Fibroblast of lung (primary cell): ENCODE measurements around the gene PIGBOS1. TPM values are rescaled to one million over a fixed set of nuclear protein-coding genes. Genes with fewer than 3 reads are reported as not detected.
A peak's percentile ranks its signal among the peaks of the same experiment; 100 is the strongest.

Experiments
- DNase-seq, 2 donors: peaks; one replicate each; pipeline versions ENCODE4 v3.0.0 to v3.0.0-alpha.2; 2010; ENCODE audit warnings: low read depth in 2 of 2
- H2AFZ ChIP-seq: 2 replicates; pipeline ENCODE4 v1.5.1; 2012; ENCODE audit warnings: low read length, control low read depth, inconsistent platforms
- H3K27ac ChIP-seq: 2 replicates; pipeline ENCODE4 v1.5.1; 2011; ENCODE audit warnings: low read length, control low read depth; ENCODE audit not compliant: insufficient read depth
- H3K27me3 ChIP-seq: 2 replicates; pipeline ENCODE4 v1.5.1; 2011; ENCODE audit warnings: mild to moderate bottlenecking, low read length; ENCODE audit not compliant: control insufficient read depth, insufficient read depth
- H3K36me3 ChIP-seq: 2 replicates; pipeline ENCODE4 v1.5.1; 2011; ENCODE audit warnings: low read length; ENCODE audit not compliant: control insufficient read depth, insufficient read depth
- H3K4me1 ChIP-seq: 2 replicates; pipeline ENCODE4 v1.5.1; 2011; ENCODE audit warnings: low read length; ENCODE audit not compliant: control insufficient read depth, insufficient read depth; ENCODE audit errors: extremely low read depth
- H3K4me2 ChIP-seq: 2 replicates; pipeline ENCODE4 v1.5.1; 2011; ENCODE audit warnings: low read length, control low read depth; ENCODE audit not compliant: insufficient read depth; ENCODE audit errors: extremely low read depth
- H3K4me3 ChIP-seq, 4 experiments: fragments of 200-600 bp in 1 of 4; sonication (generic) in 1 of 4; replicated peaks in 1 of 4; 2 replicates each; pipeline ENCODE4 v1.5.1; 2011 to 2016; ENCODE audit warnings: low read length in 4 of 4, low read depth in 3 of 4, mild to moderate bottlenecking in 3 of 4, control low read depth in 2 of 4, inconsistent platforms in 1 of 4, mixed read lengths in 1 of 4; ENCODE audit not compliant: insufficient read depth in 1 of 4; ENCODE audit errors: control extremely low read depth in 1 of 4
- H3K79me2 ChIP-seq: 2 replicates; pipeline ENCODE4 v1.5.1; 2012; ENCODE audit warnings: mild to moderate bottlenecking, low read length, inconsistent platforms; ENCODE audit not compliant: control insufficient read depth, insufficient read depth
- H3K9ac ChIP-seq: 2 replicates; pipeline ENCODE4 v1.5.1; 2011; ENCODE audit warnings: mild to moderate bottlenecking, low read length, control low read depth; ENCODE audit not compliant: insufficient read depth
- H3K9me3 ChIP-seq: 2 replicates; pipeline ENCODE4 v1.5.1; 2012; ENCODE audit warnings: low read depth, low read length; ENCODE audit not compliant: control insufficient read depth, insufficient read depth
- H4K20me1 ChIP-seq: 2 replicates; pipeline ENCODE4 v1.5.1; 2011; ENCODE audit warnings: low read length; ENCODE audit not compliant: control insufficient read depth, insufficient read depth; ENCODE audit errors: extremely low read depth
- EZH2 ChIP-seq: IDR thresholded peaks from 2 replicates; pipeline ENCODE4 v1.5.1; 2012; ENCODE audit warnings: low read length, control low read depth, mild to moderate bottlenecking; ENCODE audit errors: missing control alignments
- polyA minus RNA-seq: library from RNA; depleted of rRNA, polyadenylated mRNA; stranded (reverse); fragments of >200 nt; gene quantifications from 2 replicates; pipeline ENCODE4 v1.2.3, GENCODE V29; 2011; ENCODE audit warnings: low replicate concordance
- polyA plus RNA-seq, 2 donors: library from polyadenylated mRNA; depleted of rRNA in 1 of 2; stranded (reverse) in 1 of 2; unstranded in 1 of 2; fragments of >200 nt; gene quantifications; 2 replicates each; pipeline ENCODE4 v1.2.1, GENCODE V29; 2011 to 2012; ENCODE audit warnings: missing spikeins in 1 of 2
- total RNA-seq: library from RNA; depleted of rRNA; stranded (reverse); fragments of >200 nt; gene quantifications from 2 replicates; pipeline ENCODE4 v1.2.1, GENCODE V29; 2014
- TF ChIP-seq, protein P1 (sequence below), 2 donors: IDR thresholded peaks in 1 of 2; conservative IDR thresholded peaks in 1 of 2; 1 replicate in 1 of 2; 2 replicates in 1 of 2; pipeline ENCODE4 v1.5.1; 2011 to 2012; ENCODE audit warnings: low read length in 2 of 2, control low read depth in 1 of 2, inconsistent platforms in 1 of 2, low read depth in 1 of 2, mild to moderate bottlenecking in 1 of 2

PIGBOS1 gene, protein sequence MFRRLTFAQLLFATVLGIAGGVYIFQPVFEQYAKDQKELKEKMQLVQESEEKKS
- total RNA-seq (7.4 and 10.9 TPM in 2 replicates), polyA plus RNA-seq (18.5 and 19.2 TPM in 2 replicates), polyA minus RNA-seq (not detected in 2 replicates)
- polyA plus RNA-seq (2012): 12.5 and 13.0 TPM in 2 replicates

GRCh38 chr15:55318588-55319494 lies at the start of gene PIGBOS1, which contains the start of gene PIGB:
Gene PIGBOS1 (minus strand): TSS chr15:55319123. CDS start chr15:55317792, 1,331 bp downstream.
Gene PIGB (plus strand): TSS chr15:55319222. CDS start chr15:55319251, 29 bp downstream.
- Histone ChIP-seq H3K79me2 (peaks cover 9% of the 10 kb centered on the region), H3K27me3 (no peaks in the 10 kb centered on the region), H3K9ac (peak within 1 kb of the TSS; percentile 84), H3K4me1 (peaks cover 4% of the 10 kb centered on the region), H2AFZ (peak within 1 kb of the TSS; percentile 65), H3K4me3 (peak within 1 kb of the TSS; percentile 65 to 98 (median 80)), H3K36me3 (no peaks in the 10 kb centered on the region), H4K20me1 (no peaks in the 10 kb centered on the region), H3K4me2 (peak within 1 kb of the TSS; percentile 94), H3K27ac (peak within 1 kb of the TSS; percentile 92), H3K9me3 (no peaks in the 10 kb centered on the region)
- peak; percentile 90 to 93 for DNase-seq
- TF ChIP-seq, protein P1, sequence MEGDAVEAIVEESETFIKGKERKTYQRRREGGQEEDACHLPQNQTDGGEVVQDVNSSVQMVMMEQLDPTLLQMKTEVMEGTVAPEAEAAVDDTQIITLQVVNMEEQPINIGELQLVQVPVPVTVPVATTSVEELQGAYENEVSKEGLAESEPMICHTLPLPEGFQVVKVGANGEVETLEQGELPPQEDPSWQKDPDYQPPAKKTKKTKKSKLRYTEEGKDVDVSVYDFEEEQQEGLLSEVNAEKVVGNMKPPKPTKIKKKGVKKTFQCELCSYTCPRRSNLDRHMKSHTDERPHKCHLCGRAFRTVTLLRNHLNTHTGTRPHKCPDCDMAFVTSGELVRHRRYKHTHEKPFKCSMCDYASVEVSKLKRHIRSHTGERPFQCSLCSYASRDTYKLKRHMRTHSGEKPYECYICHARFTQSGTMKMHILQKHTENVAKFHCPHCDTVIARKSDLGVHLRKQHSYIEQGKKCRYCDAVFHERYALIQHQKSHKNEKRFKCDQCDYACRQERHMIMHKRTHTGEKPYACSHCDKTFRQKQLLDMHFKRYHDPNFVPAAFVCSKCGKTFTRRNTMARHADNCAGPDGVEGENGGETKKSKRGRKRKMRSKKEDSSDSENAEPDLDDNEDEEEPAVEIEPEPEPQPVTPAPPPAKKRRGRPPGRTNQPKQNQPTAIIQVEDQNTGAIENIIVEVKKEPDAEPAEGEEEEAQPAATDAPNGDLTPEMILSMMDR (conservative IDR thresholded peaks at IDR 0.05 in 1 of 2, IDR thresholded peaks at IDR 0.05 in 1 of 2; ENCODE audit: low read depth in 1 of 2, low read length in 2 of 2): peak in 1 of 2 donors; percentile 8
- TF ChIP-seq EZH2: no peak

GRCh38 chr15:55366981-55367380 lies 48.1 kb upstream of the PIGBOS1 start:
- Histone ChIP-seq H3K4me1 (no peaks in the 10 kb centered on the region), H3K9me3 (no peaks in the 10 kb centered on the region), H3K4me2 (no peak overlapping the region), H3K79me2 (no peaks in the 10 kb centered on the region), H3K36me3 (no peaks in the 10 kb centered on the region), H2AFZ (no peak overlapping the region), H3K9ac (no peak overlapping the region), H3K27me3 (no peaks in the 10 kb centered on the region), H4K20me1 (no peaks in the 10 kb centered on the region), H3K4me3 (no peak overlapping the region), H3K27ac (no peak overlapping the region)
- no peak for DNase-seq
- TF ChIP-seq, protein P1 (conservative IDR thresholded peaks at IDR 0.05 in 1 of 2, IDR thresholded peaks at IDR 0.05 in 1 of 2; ENCODE audit: low read depth in 1 of 2, low read length in 2 of 2): no peak
- no peak for TF ChIP-seq EZH2

GRCh38 chr15:55362641-55363040 lies 43.7 kb upstream of the PIGBOS1 start:
- no peak overlapping the region for H2AFZ ChIP-seq

More at GRCh38 chr15:55362641-55363040, 43.7 kb upstream of the PIGBOS1 start:
- TF ChIP-seq EZH2: no peak
- TF ChIP-seq, protein P1 (conservative IDR thresholded peaks at IDR 0.05 in 1 of 2, IDR thresholded peaks at IDR 0.05 in 1 of 2; ENCODE audit: low read depth in 1 of 2, low read length in 2 of 2): no peak
- DNase-seq: no peak
- H3K4me3 ChIP-seq: no peak overlapping the region
- no peaks in the 10 kb centered on the region for H3K36me3 ChIP-seq
- no peak overlapping the region for H3K4me2 ChIP-seq
- H3K9ac ChIP-seq: no peak overlapping the region
- no peaks in the 10 kb centered on the region for H3K79me2 ChIP-seq
- no peaks in the 10 kb centered on the region for H4K20me1 ChIP-seq
- H3K27ac ChIP-seq: no peak overlapping the region
- no peaks in the 10 kb centered on the region for H3K27me3 ChIP-seq
- H3K9me3 ChIP-seq: no peaks in the 10 kb centered on the region
- no peaks in the 10 kb centered on the region for H3K4me1 ChIP-seq
